HepG2 (cell line): ENCODE data around the gene GABRA4. TPM values are rescaled to one million over a fixed set of nuclear protein-coding genes. Genes with fewer than 3 reads are reported as not detected.

Experiments
- ATAC-seq: fragments of 200-7000 bp; cut with Tn5 transposase; 3 replicates; pipeline ENCODE4 v1.9.1; 2020; ENCODE audit warnings: mild to moderate bottlenecking, moderate library complexity
- BruUV-seq: library from RNA; stranded (reverse); fragments of 400-500 nt; replicated peaks from 2 replicates; lab custom pipeline; 2021; lab: Mats Ljungman, UMichigan
- CTCF ChIA-PET: fragments of 300-600 bp; formaldehyde crosslinking; extraction: SDS; loops from one replicate; lab custom pipeline; 2021; ENCODE audit warnings: low total read pairs, inconsistent platforms, low intra/inter-chr PET ratio; lab: Yijun Ruan, JAX
- POLR2A ChIA-PET: fragments of 350-600 bp; sonication (Branson Sonifier 250); formaldehyde crosslinking; loops from one replicate; lab custom pipeline; 2020; ENCODE audit warnings: antibody characterized with exemption, inconsistent platforms; lab: Yijun Ruan, JAX
- DNase-seq: peaks from one replicate; pipeline ENCODE4 v3.0.0-alpha.2; 2015; ENCODE audit warnings: low spot score
- FAIRE-seq: peaks from 3 replicates; lab custom pipeline; 2011; peaks lifted over from hg19 to GRCh38; lab: Jason Lieb, UNC
- H2AFZ ChIP-seq: one replicate; pipeline ENCODE4 v1.6.1; 2011; ENCODE audit warnings: low read length, inconsistent platforms
- H3K27ac ChIP-seq: fragments of 300-600 bp; 3 replicates; pipeline ENCODE4 v1.8.0; 2011; ENCODE audit warnings: mixed run types, mild to moderate bottlenecking, mixed read lengths, low read length, inconsistent platforms; ENCODE audit not compliant: insufficient read depth; ENCODE audit errors: extremely low read length
- H3K27me3 ChIP-seq, 2 experiments: fragments of 200-600 bp in 1 of 2; 2 replicates in 1 of 2; 3 replicates in 1 of 2; pipeline versions ENCODE4 v1.6.0 to v1.8.0; 2011; ENCODE audit warnings: low read length in 2 of 2, mild to moderate bottlenecking in 2 of 2, moderate library complexity in 2 of 2, inconsistent platforms in 1 of 2; ENCODE audit not compliant: insufficient read depth in 2 of 2, control insufficient read depth in 1 of 2
- H3K36me3 ChIP-seq, 2 experiments: fragments of 200-600 bp in 1 of 2; replicated peaks in 1 of 2; 2 replicates in 1 of 2; 3 replicates in 1 of 2; pipeline versions ENCODE4 v1.5.1 to v1.8.0; 2011; ENCODE audit warnings: low read length in 2 of 2, inconsistent platforms in 1 of 2; ENCODE audit not compliant: insufficient read depth in 2 of 2, control insufficient read depth in 1 of 2
- H3K4me1 ChIP-seq: 2 replicates; pipeline ENCODE4 v1.5.1; 2012; ENCODE audit warnings: low read length, inconsistent platforms; ENCODE audit not compliant: insufficient read depth
- H3K4me2 ChIP-seq: 2 replicates; pipeline ENCODE4 v1.6.0; 2011; ENCODE audit warnings: low read depth, low read length, inconsistent platforms
- H3K4me3 ChIP-seq, 3 experiments: fragments of 200-600 bp in 1 of 3; sonication (generic), shearing (Covaris generic) in 1 of 3; replicated peaks in 1 of 3; 2 replicates each; pipeline ENCODE4 v1.5.1; 2011 to 2016; ENCODE audit warnings: low read length in 3 of 3, inconsistent platforms in 2 of 3, low read depth in 2 of 3, mild to moderate bottlenecking in 2 of 3, control low read depth in 1 of 3, mixed read lengths in 1 of 3; ENCODE audit not compliant: insufficient read depth in 1 of 3
- H3K79me2 ChIP-seq: one replicate; pipeline ENCODE4 v1.6.1; 2011; ENCODE audit warnings: low read length, inconsistent platforms; ENCODE audit not compliant: insufficient read depth
- H3K9ac ChIP-seq: 2 replicates; pipeline ENCODE4 v1.6.0; 2011; ENCODE audit warnings: mild to moderate bottlenecking, low read depth, low read length, inconsistent platforms; ENCODE audit not compliant: insufficient read depth
- H3K9me3 ChIP-seq: 2 replicates; pipeline ENCODE4 v1.5.1; 2012; ENCODE audit warnings: mild to moderate bottlenecking, low read length
- H4K20me1 ChIP-seq: 2 replicates; pipeline ENCODE4 v1.6.0; 2011; ENCODE audit warnings: inconsistent platforms, mild to moderate bottlenecking, low read length, moderate library complexity; ENCODE audit not compliant: insufficient read depth
- BRCA1 ChIP-seq: sonication (generic); formaldehyde crosslinking; IDR thresholded peaks from 2 replicates; pipeline ENCODE4 v1.4.0; 2020; ENCODE audit warnings: missing genetic modification reagents
- FOXK1 ChIP-seq: sonication (generic); formaldehyde crosslinking; IDR thresholded peaks from 2 replicates; pipeline ENCODE4 v1.4.0; 2020; ENCODE audit warnings: low read depth, missing genetic modification reagents, borderline replicate concordance
- GLI4 ChIP-seq: sonication (generic); formaldehyde crosslinking; IDR thresholded peaks from 2 replicates; pipeline ENCODE4 v1.5.1; 2020; ENCODE audit warnings: missing genetic modification reagents, mild to moderate bottlenecking, moderate library complexity, borderline replicate concordance
- KMT2A ChIP-seq: sonication (generic); formaldehyde crosslinking; IDR thresholded peaks from 2 replicates; pipeline ENCODE4 v1.4.0; 2020; ENCODE audit warnings: missing genetic modification reagents
- RARG ChIP-seq: sonication (generic); formaldehyde crosslinking; IDR thresholded peaks from 2 replicates; pipeline ENCODE4 v1.4.0; 2020; ENCODE audit warnings: low read depth, mild to moderate bottlenecking, missing genetic modification reagents
- RCOR2 ChIP-seq: IDR thresholded peaks from 2 replicates; pipeline ENCODE4 v1.6.1; 2016; ENCODE audit warnings: missing biosample characterization, missing genetic modification reagents
- RORA ChIP-seq: sonication (generic); formaldehyde crosslinking; IDR thresholded peaks from 2 replicates; pipeline ENCODE4 v1.5.0; 2020; ENCODE audit warnings: mild to moderate bottlenecking, missing genetic modification reagents, moderate library complexity
- SALL2 ChIP-seq: sonication (generic); formaldehyde crosslinking; IDR thresholded peaks from 2 replicates; pipeline ENCODE4 v1.8.1; 2023; ENCODE audit warnings: mild to moderate bottlenecking, missing genetic modification reagents, inconsistent platforms
- SIN3B ChIP-seq: fragments of 150-350 bp; IDR thresholded peaks from 2 replicates; pipeline ENCODE4 v1.6.1; 2014; ENCODE audit warnings: low read length
- XRCC5 ChIP-seq: fragments of 200-400 bp; formaldehyde crosslinking; optimal IDR thresholded peaks from 2 replicates; pipeline ENCODE3; 2017; ENCODE audit warnings: mild to moderate bottlenecking, low read length
- ZBTB39 ChIP-seq: sonication (generic); formaldehyde crosslinking; IDR thresholded peaks from 2 replicates; pipeline ENCODE4 v1.5.0; 2020; ENCODE audit warnings: missing genetic modification reagents
- ZNF143 ChIP-seq: sonication (generic); formaldehyde crosslinking; IDR thresholded peaks from 2 replicates; pipeline ENCODE4 v1.4.0; 2020; ENCODE audit warnings: missing genetic modification reagents
- ZNF451 ChIP-seq: sonication (generic); formaldehyde crosslinking; IDR thresholded peaks from 2 replicates; pipeline ENCODE4 v1.5.0; 2020; ENCODE audit warnings: mild to moderate bottlenecking, missing genetic modification reagents
- ZNF552 ChIP-seq: sonication (generic); formaldehyde crosslinking; IDR thresholded peaks from 2 replicates; pipeline ENCODE4 v1.9.0; 2022; ENCODE audit warnings: missing genetic modification reagents, mild to moderate bottlenecking, borderline replicate concordance
- ZNF563 ChIP-seq: sonication (generic); formaldehyde crosslinking; IDR thresholded peaks from 2 replicates; pipeline ENCODE4 v1.8.0; 2022; ENCODE audit warnings: mild to moderate bottlenecking, moderate library complexity, missing genetic modification reagents
- ZNF644 ChIP-seq: IDR thresholded peaks from 2 replicates; pipeline ENCODE4 v1.6.1; 2016; ENCODE audit warnings: low read depth
- ZNF720 ChIP-seq: sonication (generic); formaldehyde crosslinking; IDR thresholded peaks from 2 replicates; pipeline ENCODE4 v1.4.0; 2020; ENCODE audit warnings: missing genetic modification reagents
- ZNF775 ChIP-seq: sonication (generic); formaldehyde crosslinking; IDR thresholded peaks from 2 replicates; pipeline ENCODE4 v1.4.0; 2020; ENCODE audit warnings: missing genetic modification reagents, mild to moderate bottlenecking, moderate library complexity, borderline replicate concordance
- ZNF839 ChIP-seq: sonication (generic); formaldehyde crosslinking; IDR thresholded peaks from 2 replicates; pipeline ENCODE4 v1.4.0; 2020; ENCODE audit warnings: missing genetic modification reagents, mild to moderate bottlenecking, borderline replicate concordance
- WGBS: methylation state at CpG from one replicate; pipeline ENCODE4 v1.1.6; 2017; ENCODE audit warnings: low lambda C conversion rate; 5-methylcytosine and 5-hydroxymethylcytosine counted together
- in situ Hi-C: cut with HindIII; loops from 2 replicates; pipeline ENCODE4 v1.10.0; 2017; ENCODE audit warnings: low pct_unique_long_range_greater_than_20kb; ENCODE audit not compliant: extremely low pct_ligation_motif_present
- intact Hi-C: fragments of 100-400 bp; cut with micrococcal nuclease; formaldehyde crosslinking; loops from one replicate; pipeline ENCODE4 v1.10.0; 2022; ENCODE audit not compliant: unreplicated experiment
- polyA plus RNA-seq, 8 experiments: library from polyadenylated mRNA; depleted of rRNA in 3 of 8; stranded (reverse) in 7 of 8; unstranded in 1 of 8; fragments of >200 nt; fragmentation: Illumina TruSeq in 4 of 8; extraction: Trizol in 4 of 8; gene quantifications; 2 replicates each; pipeline versions ENCODE4 v1.2.1 to v1.2.3, GENCODE V29; 2011 to 2016; ENCODE audit warnings: low read depth in 4 of 8, missing spikeins in 1 of 8, mixed read lengths in 1 of 8; ENCODE audit not compliant: insufficient read depth in 1 of 8
- total RNA-seq, 5 experiments: library from RNA; depleted of rRNA; stranded (reverse); fragments of >200 nt; fragmentation: Illumina TruSeq; extraction: Trizol; gene quantifications; 2 replicates each; pipeline ENCODE4 v1.2.3, GENCODE V29; 2016; ENCODE audit warnings: low read depth in 1 of 5

GABRA4 gene
- total and polyA plus RNA-seq, 2 of the 13 experiments (the other 11 are each of a cell fraction or from before 2014, with no cell fraction given) = not detected

- no TSS peak for BruUV-seq
- Histone ChIP-seq H3K79me2 (no peaks in the 10 kb centered on the region), H3K36me3 (no peaks in the 10 kb centered on the region), H3K4me3 (no peak overlapping the region), H3K27ac (no peak overlapping the region), H3K4me2 (no peak overlapping the region), H2AFZ (no peak overlapping the region), H4K20me1 (no peaks in the 10 kb centered on the region), H3K9ac (no peak overlapping the region), H3K4me1 (no peaks in the 10 kb centered on the region), H3K9me3 (no peaks in the 10 kb centered on the region), H3K27me3 (no peaks in the 10 kb centered on the region)
- in situ Hi-C loops = no loop called here
- DNase-seq = no peak
- TF ChIP-seq ZNF720 (CRISPR knock-in tag) (no peak), XRCC5 (no peak), ZNF839 (CRISPR knock-in tag) (no peak), RORA (no peak), RARG (CRISPR knock-in tag) (no peak), SALL2 (no peak), ZNF552 (CRISPR knock-in tag) (no peak), KMT2A (CRISPR knock-in tag) (no peak), ZNF451 (CRISPR knock-in tag) (no peak), BRCA1 (CRISPR knock-in tag) (no peak), GLI4 (no peak), ZNF644 (CRISPR knock-in tag) (no peak), ZNF563 (CRISPR knock-in tag) (no peak), ZNF143 (CRISPR knock-in tag) (no peak), FOXK1 (CRISPR knock-in tag) (no peak), ZNF775 (no peak), RCOR2 (CRISPR knock-in tag) (no peak), ZBTB39 (CRISPR knock-in tag) (no peak), SIN3B (no peak)
- no peak for ATAC-seq
- intact Hi-C loops = no loop called here
- CTCF ChIA-PET = no interaction called here
- no peak for FAIRE-seq
- 69% methylated on average over 4 of the region's 4 CpGs for WGBS
- POLR2A ChIA-PET = no interaction called here
Observed at GRCh38 chr4:46979726-46980125, 13.7 kb downstream of the GABRA4 start.
